Left ventricle myocardium inferior (tissue), 1 donor: ENCODE data around the gene FDPS. TPM values are rescaled to one million over a fixed set of nuclear protein-coding genes. Genes with fewer than 3 reads are reported as not detected.

Source experiments
- DNase-seq: peaks from one replicate; pipeline ENCODE4 v3.0.0-alpha.2; 2020
- H3K27ac ChIP-seq: fragments of 200-600 bp; replicated peaks from 2 replicates; pipeline ENCODE4 v1.8.0; 2021
- H3K27me3 ChIP-seq: fragments of 200-600 bp; 2 replicates; pipeline ENCODE4 v1.8.0; 2021; ENCODE audit warnings: low read depth
- H3K36me3 ChIP-seq: fragments of 200-600 bp; 2 replicates; pipeline ENCODE4 v1.8.0; 2021
- H3K4me1 ChIP-seq: fragments of 200-600 bp; 2 replicates; pipeline ENCODE4 v1.8.0; 2021
- H3K4me3 ChIP-seq: fragments of 200-600 bp; 2 replicates; pipeline ENCODE4 v1.8.0; 2021; ENCODE audit warnings: mild to moderate bottlenecking, moderate library complexity
- H3K9me3 ChIP-seq: fragments of 200-600 bp; replicated peaks from 2 replicates; pipeline ENCODE4 v1.8.0; 2021
- CTCF ChIP-seq: fragments of 200-600 bp; IDR thresholded peaks from 2 replicates; pipeline ENCODE4 v1.8.0; 2021; ENCODE audit warnings: antibody characterized with exemption, mild to moderate bottlenecking, borderline replicate concordance
- intact Hi-C: fragments of 100-400 bp; cut with micrococcal nuclease; formaldehyde crosslinking; loops from one replicate; pipeline ENCODE4 v1.11.0; 2022
- total RNA-seq: library from RNA; stranded (reverse); fragmentation: NEBNext Ultra II Directional; extraction: Animal tissue kit (Norgen Biotek cat#: 25700); gene quantifications from one replicate; pipeline ENCODE4 v1.2.1, GENCODE V29; 2021
- donor health status: DM: no; HTN: yes; CAD: no; lungs with severe emphysema.

Gene FDPS
- total RNA-seq, 1 donor from 2014 or later: 75.0 TPM

- no peak for TF ChIP-seq CTCF
- Histone ChIP-seq H3K27me3 (no peaks in the 10 kb centered on the region), H3K27ac (peak overlapping the region; percentile 99), H3K4me3 (peak overlapping the region; percentile 85), H3K36me3 (peaks cover 30% of the 10 kb centered on the region), H3K9me3 (no peaks in the 10 kb centered on the region), H3K4me1 (peaks cover 50% of the 10 kb centered on the region)
- intact Hi-C loops: loop anchor here (5.0 kb wide), 1 partner anchor 43 kb away; the partner anchor contains the start of gene HCN3
- DNase-seq: no peak
Measured at GRCh38 chr1:155320252-155320651, 11.6 kb downstream of the FDPS start.

- peaks cover 55% of the 10 kb centered on the region for H3K4me1 ChIP-seq
- peak within 1 kb of the TSS; percentile 99 for H3K27ac ChIP-seq
- peaks cover 24% of the 10 kb centered on the region for H3K36me3 ChIP-seq
- H3K9me3 ChIP-seq: no peaks in the 10 kb centered on the region
- peak; percentile 89 for DNase-seq
- intact Hi-C loops: loop anchor here (5.0 kb wide), 1 partner anchor 44 kb away; the partner anchor contains the start of gene HCN3
- peak within 1 kb of the TSS; percentile 85 for H3K4me3 ChIP-seq
- TF ChIP-seq CTCF: no peak
- no peaks in the 10 kb centered on the region for H3K27me3 ChIP-seq
Measured at GRCh38 chr1:155320661-155321617, 12.3 kb downstream of the FDPS start, which contains the start of gene RUSC1. RUSC1 (plus strand) TSS chr1:155320894; CDS start chr1:155321774, 880 bp downstream.

- no peaks in the 10 kb centered on the region for H3K9me3 ChIP-seq
- H3K4me3 ChIP-seq: peak overlapping the region; percentile 85
- no peak for TF ChIP-seq CTCF
- intact Hi-C loops: loop anchor here (5.0 kb wide), 1 partner anchor 45 kb away; the partner anchor contains the start of gene HCN3
- peaks cover 55% of the 10 kb centered on the region for H3K4me1 ChIP-seq
- peaks cover 22% of the 10 kb centered on the region for H3K36me3 ChIP-seq
- H3K27ac ChIP-seq: peak overlapping the region; percentile 99
- no peaks in the 10 kb centered on the region for H3K27me3 ChIP-seq
- no peak for DNase-seq
Measured at GRCh38 chr1:155321639-155322503, 13.2 kb downstream of the FDPS start.

GRCh38 chr1:155322571-155322952, 13.9 kb downstream of the FDPS start:
- intact Hi-C loops: loop anchor here (5.0 kb wide), 1 partner anchor 45 kb away; the partner anchor contains the start of gene HCN3
- TF ChIP-seq CTCF: no peak
- DNase-seq: no peak
- peak overlapping the region; percentile 99 for H3K27ac ChIP-seq
- no peaks in the 10 kb centered on the region for H3K9me3 ChIP-seq
- H3K4me3 ChIP-seq: peak overlapping the region; percentile 85
- peaks cover 55% of the 10 kb centered on the region for H3K4me1 ChIP-seq
- H3K27me3 ChIP-seq: no peaks in the 10 kb centered on the region
- H3K36me3 ChIP-seq: peaks cover 26% of the 10 kb centered on the region
